Raji (cell line): ENCODE data around the gene ADSS2.

ENCODE experiments used
- POLR2A ChIP-seq: IDR thresholded peaks from 2 replicates; pipeline ENCODE4 v1.6.1; 2011; ENCODE audit warnings: low read depth, low read length, control low read depth; ENCODE audit not compliant: insufficient read depth

ADSS2 gene

DNA sequence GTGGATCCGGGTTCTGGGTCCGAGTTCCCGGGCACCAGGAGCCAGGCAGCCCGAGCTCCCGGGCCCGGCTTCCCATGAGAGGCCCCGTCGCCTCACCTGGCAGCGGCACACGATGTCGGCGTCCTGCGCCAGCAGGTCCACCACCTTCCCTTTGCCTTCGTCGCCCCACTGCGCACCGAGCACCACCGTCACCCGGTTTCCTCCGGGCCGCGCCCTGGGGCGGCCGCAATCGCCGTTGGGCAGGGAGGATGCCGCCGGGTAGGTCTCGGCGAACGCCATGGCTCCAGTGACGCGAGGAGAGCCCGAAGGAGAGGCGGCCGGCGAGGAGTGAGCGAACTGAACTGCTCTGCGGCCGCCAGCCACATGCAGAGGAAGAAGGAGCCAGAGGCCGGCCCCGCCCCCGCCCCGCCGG is at the start of gene ADSS2:
Gene ADSS2 (minus strand): TSS at position 371 of the 412 bp plus-strand sequence. CDS start 92 bp downstream, at position 279.
- peak; percentile 83 for TF ChIP-seq POLR2A

DNA sequence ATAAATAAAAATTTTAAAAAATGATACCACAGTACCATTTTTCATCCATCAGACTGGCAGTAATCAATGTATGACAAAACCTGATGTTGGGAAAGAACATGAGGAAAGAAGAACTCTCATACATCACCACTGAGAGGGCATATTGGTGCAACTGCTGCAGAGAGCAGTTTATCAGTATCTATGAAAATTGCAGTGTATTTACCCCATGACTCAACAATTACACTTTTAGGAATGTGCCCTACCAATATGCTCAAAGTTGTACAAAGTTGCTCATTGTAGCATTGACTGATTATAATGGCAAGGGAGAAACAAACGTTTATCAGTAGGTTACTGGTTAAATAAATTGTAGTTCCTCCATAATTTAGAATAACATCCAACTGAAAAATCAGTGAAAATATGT is 46.1 kb upstream of the ADSS2 start:
- no peak for TF ChIP-seq POLR2A

DNA sequence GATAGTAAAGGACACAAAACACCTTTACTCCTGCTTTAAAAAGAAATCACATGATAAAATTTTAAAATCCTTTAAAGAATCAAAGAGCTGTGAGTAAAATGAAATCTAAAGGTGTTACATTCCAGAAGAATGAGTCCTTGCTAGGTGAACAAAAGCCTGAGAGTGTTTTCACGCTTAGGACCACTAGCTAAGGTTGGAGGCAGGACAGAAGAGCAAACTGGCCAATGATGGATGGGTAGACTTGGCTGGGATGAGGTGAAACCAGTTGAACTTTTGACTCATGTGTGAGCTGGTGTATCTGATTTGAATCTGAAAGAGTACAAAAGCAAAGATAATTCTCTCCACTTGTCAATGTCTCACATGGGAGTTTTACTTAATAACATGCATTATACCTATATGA is 44.5 kb upstream of the ADSS2 start:
- TF ChIP-seq POLR2A, result no peak

DNA sequence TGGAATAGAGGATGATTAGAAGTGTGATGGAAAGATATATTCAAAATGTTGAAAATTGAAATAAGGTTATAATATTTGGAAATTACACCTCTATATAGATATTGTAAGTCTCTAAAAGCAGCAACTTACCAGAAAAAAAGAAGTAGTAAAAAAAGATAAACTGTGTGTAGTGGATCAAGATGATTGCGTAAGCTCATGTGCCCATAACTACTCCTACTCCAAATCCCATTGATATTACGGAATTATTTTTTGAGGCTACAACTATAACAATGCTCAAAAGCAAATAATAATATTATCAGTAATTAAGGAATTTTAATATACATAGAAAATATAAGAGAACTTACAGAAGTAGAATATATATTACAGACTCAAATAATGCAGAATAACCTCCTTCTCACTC is 42.9 kb upstream of the ADSS2 start:
- no peak for TF ChIP-seq POLR2A

DNA sequence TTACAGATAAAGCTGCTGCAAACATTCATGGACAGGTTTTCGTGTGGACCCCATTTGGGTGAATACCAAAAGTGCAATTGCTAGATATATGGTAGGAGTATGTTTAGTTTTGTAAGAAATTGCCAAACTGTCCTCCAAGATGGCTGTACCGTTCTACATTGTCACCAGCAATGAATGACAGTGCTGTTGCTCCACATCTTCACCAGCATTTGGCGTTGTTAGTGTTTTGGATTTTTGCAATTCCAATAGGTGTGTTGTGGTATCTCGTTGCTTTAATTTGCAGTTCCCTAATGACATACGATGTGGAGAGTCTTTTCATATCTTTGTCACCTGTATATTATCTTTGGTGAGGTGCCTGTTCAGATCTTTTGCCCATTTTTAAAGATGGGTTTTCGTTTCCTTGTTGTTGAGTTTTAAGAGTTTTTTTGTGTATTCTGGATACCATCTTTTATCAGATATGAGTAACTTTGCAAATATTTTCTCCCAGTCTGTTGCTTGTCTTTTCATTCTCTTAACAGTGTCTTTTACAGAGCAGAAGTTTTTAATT is 21.4 kb upstream of the ADSS2 start:
- no peak for TF ChIP-seq POLR2A

DNA sequence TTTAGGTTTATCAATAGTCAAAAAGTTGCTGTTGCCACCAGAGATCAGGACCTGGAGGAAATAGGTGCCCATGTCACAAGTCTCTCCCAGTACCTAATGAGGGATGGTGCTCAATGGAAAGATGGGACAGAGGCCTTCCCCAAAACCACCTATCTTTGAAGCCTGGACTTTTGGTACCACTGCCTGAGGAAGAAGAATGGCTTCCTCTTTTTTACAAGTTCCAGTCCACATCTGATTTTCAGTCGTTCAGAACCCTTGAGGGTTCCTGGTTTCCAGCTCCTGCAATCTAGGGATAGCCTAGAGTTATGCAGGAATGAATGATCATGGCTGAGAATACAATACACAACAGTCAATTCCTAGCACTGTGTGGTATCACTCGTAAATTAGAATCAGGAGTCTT is 15.0 kb upstream of the ADSS2 start:
- no peak for TF ChIP-seq POLR2A

DNA sequence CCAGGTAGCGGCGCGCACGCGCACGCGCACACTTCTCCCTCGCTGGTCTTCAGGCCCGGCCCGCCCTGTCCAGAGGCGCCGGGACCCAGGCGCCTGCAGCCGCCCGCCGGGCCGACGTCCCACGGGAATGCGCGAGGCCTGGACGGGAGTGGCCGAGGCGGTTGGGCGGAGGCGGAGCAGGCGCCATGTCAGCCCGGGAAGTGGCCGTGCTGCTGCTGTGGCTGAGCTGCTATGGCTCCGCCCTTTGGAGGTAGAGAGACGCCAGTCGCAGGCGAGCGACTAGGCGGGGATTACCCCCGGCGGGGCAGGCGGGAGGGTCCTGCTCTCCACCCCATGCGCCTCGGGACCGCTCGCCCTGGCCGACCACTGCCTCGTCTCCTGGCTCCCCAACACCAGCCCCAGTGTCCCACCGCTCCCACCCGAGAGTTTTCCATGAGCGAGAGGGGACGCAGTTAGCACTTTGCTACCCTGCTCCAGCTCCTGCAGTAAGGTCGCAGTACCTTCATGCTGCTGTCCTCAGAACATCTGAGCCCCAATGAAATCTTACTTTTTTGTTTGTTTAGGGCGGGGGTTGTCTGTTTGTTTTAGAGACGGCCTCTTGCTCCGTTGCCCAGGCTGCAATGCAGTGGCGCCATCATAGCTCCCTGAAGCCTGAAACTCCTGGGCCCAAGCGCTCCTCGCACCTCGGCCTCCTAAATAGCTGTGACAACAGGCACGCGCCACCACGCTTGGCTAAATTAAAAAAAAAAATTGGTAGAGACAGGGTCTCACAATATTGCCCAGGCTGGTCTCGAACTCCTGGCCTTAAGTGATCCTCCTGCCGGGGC is 9.7 kb upstream of the ADSS2 start, which contains the start of gene CATSPERE:
Gene CATSPERE (plus strand): TSS at position 29 of the 827 bp plus-strand sequence. CDS start 157 bp downstream, at position 186.
- no peak for TF ChIP-seq POLR2A

DNA sequence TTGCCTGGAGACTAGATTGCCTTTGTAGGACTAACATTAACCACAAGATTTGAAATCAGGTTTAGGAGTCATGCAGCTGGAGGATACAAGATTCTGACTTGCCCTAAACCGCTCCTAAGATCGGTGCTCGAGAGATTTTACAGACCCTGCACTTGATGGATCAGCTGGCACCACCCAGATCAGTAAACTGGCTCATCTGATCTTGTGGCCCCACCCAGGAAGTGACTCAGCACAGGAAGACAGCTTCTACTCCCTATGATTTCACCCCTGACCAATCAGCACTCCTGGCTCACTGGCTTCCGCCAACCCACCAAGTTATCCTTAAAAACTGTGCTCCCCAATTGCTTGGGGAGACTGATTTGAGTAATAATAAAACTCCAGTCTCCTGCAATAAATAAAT is 8.5 kb upstream of the ADSS2 start:
- no peak for TF ChIP-seq POLR2A

DNA sequence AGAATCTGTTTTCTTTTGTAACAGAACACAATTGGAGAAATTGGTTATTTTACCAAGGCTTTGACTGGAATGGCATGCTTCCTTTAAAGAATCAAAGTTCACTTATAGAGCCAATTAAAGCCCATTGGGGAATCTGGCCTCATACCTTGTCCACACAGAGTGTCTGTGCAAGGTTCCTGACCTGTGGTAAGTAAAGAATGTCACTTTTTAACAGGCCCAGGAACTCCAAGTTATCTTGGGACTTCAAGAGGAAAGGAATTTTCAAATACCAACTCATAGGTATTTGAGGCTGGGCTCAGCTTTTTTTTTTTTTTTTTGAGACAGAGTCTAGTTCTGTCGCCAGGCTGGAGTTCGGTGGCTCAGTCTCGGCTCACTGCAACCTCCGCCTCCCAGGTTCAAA is 7.1 kb upstream of the ADSS2 start:
- TF ChIP-seq POLR2A, result no peak

DNA sequence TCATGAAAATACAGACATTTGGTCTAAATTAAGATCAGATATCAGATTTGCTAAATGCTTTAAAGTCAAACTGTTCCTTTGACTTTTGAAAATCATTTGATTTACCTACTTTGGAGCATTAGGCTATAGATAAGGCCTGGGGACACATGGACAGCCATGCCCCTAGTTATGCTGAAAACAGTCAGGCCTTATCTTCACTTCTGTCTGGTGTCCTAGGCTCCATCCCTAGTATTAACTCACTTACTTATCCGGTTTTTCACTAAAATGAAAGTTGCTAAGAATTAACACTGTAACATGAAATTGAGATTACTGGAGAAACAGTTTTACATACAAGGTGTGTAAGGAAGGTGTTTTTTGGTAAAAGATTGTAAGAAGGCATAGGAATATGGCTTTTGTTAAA is 4.9 kb upstream of the ADSS2 start:
- TF ChIP-seq POLR2A, result no peak

DNA sequence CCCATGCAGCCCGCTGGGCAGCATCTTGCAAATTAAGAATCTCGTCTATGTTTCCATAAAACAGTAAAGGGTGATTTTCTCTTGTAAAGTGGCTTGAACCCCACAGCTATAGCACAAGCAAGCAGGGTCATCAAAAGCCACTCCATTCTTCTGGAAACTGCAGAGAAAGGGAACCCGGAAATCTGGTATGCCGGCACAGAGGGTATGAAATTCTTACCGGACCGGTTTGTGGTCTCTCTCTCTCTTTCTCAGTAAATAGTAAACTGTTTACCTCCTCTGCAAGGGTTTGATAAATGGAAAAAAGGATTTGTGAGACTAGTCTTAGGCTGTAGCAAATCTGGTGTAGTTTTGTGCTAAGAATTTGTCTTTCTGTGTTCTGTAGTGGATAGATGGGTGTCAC is 2.7 kb upstream of the ADSS2 start:
- TF ChIP-seq POLR2A, result no peak

DNA sequence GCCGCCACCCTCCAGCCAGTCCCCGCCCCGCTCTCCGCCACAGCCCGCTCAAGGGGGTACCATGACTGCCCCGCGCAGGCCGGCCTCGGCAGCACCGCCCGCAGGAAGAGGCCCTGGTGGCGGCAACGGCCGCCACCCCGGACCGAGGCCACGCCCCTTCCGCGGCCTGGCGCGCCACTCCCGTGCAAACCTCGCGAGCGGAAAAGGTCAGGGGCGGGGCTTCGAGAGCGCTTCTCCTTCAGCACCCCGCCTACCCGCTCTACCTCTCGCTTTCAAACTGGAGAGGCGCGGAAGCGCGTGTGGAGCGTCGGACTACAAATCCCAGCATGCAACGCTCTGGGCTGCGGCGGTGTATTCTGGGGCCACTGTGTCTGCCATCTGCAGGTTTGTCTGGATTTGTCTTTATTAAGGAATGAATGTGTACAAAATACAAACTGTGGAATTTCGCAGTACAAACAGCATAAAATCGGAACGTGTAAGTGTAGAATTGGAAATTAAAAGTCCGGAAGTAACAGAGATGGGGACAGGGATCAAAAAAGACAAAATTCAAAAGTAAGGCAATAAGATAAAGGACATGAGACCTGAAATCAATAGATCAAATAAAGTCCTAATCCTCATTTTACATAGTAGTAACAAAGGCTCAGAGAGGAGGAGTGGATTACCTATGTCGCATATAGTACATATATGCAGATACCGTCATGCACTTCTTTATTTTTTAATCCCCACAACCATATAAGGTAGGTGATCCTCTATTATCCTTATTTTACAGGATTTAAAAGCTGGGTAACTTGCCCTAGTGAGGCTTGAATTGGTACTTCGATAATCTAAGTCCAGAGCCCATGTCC is 464 bp upstream of the ADSS2 start:
- peak; percentile 64; the same call in 1 of the 2 replicates for TF ChIP-seq POLR2A

DNA sequence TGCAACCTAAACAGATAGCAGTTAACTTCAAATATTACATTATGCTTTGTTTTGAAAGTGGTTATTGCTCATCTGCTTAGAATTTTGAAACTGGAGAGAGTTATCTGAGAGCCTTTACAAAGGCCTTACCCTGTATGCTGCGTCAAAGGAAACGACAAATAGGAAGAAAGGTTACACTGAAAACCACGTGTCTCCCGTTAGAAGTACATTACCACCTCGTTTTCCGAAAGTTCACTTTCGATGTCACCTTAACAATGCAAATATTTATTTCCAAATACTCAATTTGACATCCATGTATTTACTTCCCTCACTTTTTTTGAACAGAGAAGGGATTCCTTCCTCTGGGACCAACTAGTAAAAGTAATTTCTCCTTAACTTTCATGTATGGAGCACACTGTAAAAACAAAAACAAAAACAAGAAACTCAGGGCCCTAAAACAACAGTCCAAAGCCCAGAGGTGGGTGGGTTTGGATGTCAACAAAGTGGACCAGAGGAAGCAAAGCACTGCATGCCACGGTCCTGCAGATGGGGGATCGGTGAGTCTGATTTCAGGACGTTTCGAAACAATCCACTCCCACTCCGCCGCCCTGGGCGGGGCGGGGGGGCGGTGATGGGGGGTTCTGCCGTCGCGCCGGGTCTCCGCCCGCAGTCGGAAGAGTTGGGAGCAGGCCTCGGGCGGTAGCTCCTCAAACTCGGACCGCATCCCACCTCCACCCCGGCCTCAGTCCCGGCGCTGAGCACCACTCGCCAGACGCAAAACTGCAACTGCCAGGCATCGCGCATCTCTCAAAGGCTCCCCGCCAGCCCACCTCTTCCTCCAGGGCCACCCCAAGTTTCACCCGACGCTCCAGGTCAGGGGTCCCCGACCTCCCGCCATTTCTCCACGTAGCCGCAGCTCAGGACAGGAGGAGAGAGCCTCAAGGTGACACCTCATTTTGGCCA is 841 bp downstream of the ADSS2 start:
- TF ChIP-seq POLR2A, result no peak

DNA sequence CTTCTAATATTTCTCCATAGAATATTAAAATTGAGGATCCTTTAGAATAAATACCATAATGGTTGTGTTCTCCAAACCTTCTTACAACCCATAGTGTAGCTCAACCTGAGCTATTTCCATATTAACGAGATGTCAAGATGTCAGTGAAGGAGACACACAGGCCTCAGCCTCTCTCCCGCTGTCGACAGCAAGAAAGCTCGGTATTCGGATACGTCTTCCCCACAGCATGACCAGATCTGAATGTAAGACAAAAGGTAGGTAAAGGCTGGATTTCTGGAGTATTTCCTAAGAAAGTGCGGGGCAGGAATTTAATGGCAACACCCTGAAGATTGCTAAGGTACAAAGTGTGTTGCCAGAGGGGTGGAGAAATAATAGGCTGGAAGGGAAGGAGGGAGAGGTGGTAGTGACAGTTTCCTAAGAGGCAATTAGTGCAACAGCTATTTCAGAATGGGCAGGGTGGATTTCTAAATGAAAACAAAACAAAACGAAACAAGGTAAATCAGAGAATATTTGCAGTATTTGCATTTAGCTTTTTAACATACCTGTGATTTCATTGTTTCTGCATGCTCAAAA is 1.7 kb downstream of the ADSS2 start:
- no peak for TF ChIP-seq POLR2A
